ENCODE data around the gene DSCAML1. TPM values are rescaled to one million over a fixed set of nuclear protein-coding genes. Genes with fewer than 3 reads are reported as not detected.

DSCAML1 gene
- total RNA-seq, 1 experiment from 2014 or later = 0.90 TPM

DNA sequence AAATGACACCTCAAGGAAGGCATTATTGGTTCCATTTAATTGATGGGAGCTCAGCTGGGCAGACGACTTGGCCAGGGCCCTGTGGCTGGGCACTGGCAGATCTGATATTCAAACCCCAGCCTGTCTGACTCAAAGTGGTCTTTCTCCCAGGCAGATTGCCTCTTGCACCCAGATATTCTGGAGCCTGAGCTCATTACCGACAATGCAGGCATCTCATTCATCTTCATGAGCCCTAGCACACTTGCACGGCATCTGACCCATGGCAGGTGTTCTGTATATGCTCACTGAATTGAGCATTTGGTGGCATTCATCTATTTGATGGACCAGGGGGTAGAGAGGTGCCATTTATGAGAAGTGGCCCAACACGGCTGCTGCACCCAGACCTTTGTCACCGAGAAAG is 193.1 kb downstream of the DSCAML1 start:
- POLR2A ChIA-PET = no interaction called here
- Mint-ChIP-seq H3K36me3 (no peaks in the 10 kb centered on the region), H3K9me3 (no peaks in the 10 kb centered on the region), H3K4me1 (peaks cover 43% of the 10 kb centered on the region), H3K27ac (no peak overlapping the region), H3K27me3 (ENCODE audit: low read depth) (peaks cover 11% of the 10 kb centered on the region), H3K4me3 (no peak overlapping the region)
- ATAC-seq = no peak
- TF ChIP-seq PREB (CRISPR knock-in tag; IDR thresholded peaks at IDR 0.05; ENCODE audit: borderline replicate concordance) = no peak
- TF ChIP-seq SMAD4 (CRISPR knock-in tag; IDR thresholded peaks at IDR 0.05) = no peak
- TF ChIP-seq, protein P1, sequence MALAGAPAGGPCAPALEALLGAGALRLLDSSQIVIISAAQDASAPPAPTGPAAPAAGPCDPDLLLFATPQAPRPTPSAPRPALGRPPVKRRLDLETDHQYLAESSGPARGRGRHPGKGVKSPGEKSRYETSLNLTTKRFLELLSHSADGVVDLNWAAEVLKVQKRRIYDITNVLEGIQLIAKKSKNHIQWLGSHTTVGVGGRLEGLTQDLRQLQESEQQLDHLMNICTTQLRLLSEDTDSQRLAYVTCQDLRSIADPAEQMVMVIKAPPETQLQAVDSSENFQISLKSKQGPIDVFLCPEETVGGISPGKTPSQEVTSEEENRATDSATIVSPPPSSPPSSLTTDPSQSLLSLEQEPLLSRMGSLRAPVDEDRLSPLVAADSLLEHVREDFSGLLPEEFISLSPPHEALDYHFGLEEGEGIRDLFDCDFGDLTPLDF (CRISPR knock-in tag; IDR thresholded peaks at IDR 0.05) = no peak
- no peak for TF ChIP-seq TCF7 (CRISPR knock-in tag; IDR thresholded peaks at IDR 0.05; ENCODE audit: low read depth)
- TF ChIP-seq USF2 (CRISPR knock-in tag; IDR thresholded peaks at IDR 0.05) = no peak
- no peak for TF ChIP-seq E2F4 (CRISPR knock-in tag; IDR thresholded peaks at IDR 0.05; ENCODE audit: borderline replicate concordance, low read depth)
- no peak for TF ChIP-seq ZNF121 (CRISPR knock-in tag; IDR thresholded peaks at IDR 0.05)
- TF ChIP-seq ZMAT4 (CRISPR knock-in tag; IDR thresholded peaks at IDR 0.05) = no peak
- TF ChIP-seq TEAD4 (CRISPR knock-in tag; IDR thresholded peaks at IDR 0.05) = no peak
- TF ChIP-seq TEAD1 (CRISPR knock-in tag; IDR thresholded peaks at IDR 0.05) = no peak
- no peak for TF ChIP-seq GABPB1 (CRISPR knock-in tag; IDR thresholded peaks at IDR 0.05)
- no peak for TF ChIP-seq ELF4 (CRISPR knock-in tag; IDR thresholded peaks at IDR 0.05; ENCODE audit: low read depth)
- no peak for TF ChIP-seq ATF1 (CRISPR knock-in tag; IDR thresholded peaks at IDR 0.05)
- TF ChIP-seq HMGXB4 (CRISPR knock-in tag; IDR thresholded peaks at IDR 0.05) = no peak
- TF ChIP-seq, protein P2, sequence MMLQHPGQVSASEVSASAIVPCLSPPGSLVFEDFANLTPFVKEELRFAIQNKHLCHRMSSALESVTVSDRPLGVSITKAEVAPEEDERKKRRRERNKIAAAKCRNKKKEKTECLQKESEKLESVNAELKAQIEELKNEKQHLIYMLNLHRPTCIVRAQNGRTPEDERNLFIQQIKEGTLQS (CRISPR knock-in tag; conservative IDR thresholded peaks at IDR 0.05) = no peak
- TF ChIP-seq PRRX2 (CRISPR knock-in tag; IDR thresholded peaks at IDR 0.05) = no peak
- TF ChIP-seq JAZF1 (CRISPR knock-in tag; IDR thresholded peaks at IDR 0.05) = no peak
- TF ChIP-seq NFATC4 (CRISPR knock-in tag; IDR thresholded peaks at IDR 0.05) = no peak
- CTCF ChIA-PET = interaction anchor here (1.0 to 1.6 kb wide), 2 partner anchors 178 to 205 kb away, joined by 3 to 7 read pairs; no protein-coding TSS in a partner anchor
- DNase-seq (ENCODE audit: low spot score) = no peak

DNA sequence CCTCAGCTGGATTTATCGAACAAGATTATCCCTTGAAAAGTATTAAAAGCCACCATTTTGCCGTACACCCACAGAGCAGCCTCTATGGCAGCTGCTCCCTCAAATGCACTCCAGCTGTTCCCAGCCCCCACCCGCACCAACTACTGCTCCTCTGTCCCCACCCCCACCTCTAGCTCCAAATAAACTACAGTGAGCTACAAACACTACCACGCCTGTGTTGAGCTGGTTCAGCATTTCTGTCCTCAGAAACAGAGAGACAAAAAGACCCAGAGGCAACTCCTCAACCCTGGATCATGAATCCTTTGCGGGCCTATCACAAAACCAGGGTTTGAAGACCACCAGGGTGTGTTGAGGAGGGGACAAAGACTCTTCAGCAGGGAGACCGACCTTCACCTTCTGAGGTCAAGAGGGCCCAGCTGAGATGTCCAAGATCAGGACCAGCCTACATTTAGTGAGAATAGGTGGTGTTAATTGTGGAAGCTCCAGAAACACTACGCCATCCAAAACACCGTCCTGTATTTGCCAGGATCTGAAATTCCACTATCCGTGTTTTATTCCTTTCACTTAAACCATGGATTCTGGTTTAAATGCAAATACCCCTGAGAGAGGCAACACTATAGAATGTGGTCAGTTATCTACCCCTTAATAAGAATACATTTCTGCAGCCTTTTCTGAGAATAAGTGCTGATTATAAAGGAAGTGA is 195.9 kb downstream of the DSCAML1 start:
- peak; percentile 17; the same call in 1 of the 2 replicates for ATAC-seq
- CTCF ChIA-PET = interaction anchor here (0.5 to 3.3 kb wide), 8 partner anchors 13 to 1434 kb away, joined by 3 to 18 read pairs (median 6); no protein-coding TSS in a partner anchor
- no peaks in the 10 kb centered on the region for H3K36me3 Mint-ChIP-seq
- TF ChIP-seq PREB (CRISPR knock-in tag; IDR thresholded peaks at IDR 0.05; ENCODE audit: borderline replicate concordance) = no peak
- TF ChIP-seq, protein P3, sequence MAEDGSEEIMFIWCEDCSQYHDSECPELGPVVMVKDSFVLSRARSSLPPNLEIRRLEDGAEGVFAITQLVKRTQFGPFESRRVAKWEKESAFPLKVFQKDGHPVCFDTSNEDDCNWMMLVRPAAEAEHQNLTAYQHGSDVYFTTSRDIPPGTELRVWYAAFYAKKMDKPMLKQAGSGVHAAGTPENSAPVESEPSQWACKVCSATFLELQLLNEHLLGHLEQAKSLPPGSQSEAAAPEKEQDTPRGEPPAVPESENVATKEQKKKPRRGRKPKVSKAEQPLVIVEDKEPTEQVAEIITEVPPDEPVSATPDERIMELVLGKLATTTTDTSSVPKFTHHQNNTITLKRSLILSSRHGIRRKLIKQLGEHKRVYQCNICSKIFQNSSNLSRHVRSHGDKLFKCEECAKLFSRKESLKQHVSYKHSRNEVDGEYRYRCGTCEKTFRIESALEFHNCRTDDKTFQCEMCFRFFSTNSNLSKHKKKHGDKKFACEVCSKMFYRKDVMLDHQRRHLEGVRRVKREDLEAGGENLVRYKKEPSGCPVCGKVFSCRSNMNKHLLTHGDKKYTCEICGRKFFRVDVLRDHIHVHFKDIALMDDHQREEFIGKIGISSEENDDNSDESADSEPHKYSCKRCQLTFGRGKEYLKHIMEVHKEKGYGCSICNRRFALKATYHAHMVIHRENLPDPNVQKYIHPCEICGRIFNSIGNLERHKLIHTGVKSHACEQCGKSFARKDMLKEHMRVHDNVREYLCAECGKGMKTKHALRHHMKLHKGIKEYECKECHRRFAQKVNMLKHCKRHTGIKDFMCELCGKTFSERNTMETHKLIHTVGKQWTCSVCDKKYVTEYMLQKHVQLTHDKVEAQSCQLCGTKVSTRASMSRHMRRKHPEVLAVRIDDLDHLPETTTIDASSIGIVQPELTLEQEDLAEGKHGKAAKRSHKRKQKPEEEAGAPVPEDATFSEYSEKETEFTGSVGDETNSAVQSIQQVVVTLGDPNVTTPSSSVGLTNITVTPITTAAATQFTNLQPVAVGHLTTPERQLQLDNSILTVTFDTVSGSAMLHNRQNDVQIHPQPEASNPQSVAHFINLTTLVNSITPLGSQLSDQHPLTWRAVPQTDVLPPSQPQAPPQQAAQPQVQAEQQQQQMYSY (CRISPR knock-in tag; IDR thresholded peaks at IDR 0.05) = peak; percentile 90
- DNase-seq (ENCODE audit: low spot score) = no peak
- POLR2A ChIA-PET = no interaction called here
- H3K4me3 Mint-ChIP-seq = no peak overlapping the region
- peaks cover 30% of the 10 kb centered on the region for H3K4me1 Mint-ChIP-seq
- peaks cover 2% of the 10 kb centered on the region; the same call in 1 of the 2 replicates for H3K27me3 Mint-ChIP-seq (ENCODE audit: low read depth)
- H3K9me3 Mint-ChIP-seq = no peaks in the 10 kb centered on the region
- H3K27ac Mint-ChIP-seq = no peak overlapping the region
